Measurements from ENCODE around the gene CHRDL2. TPM values are rescaled to one million over a fixed set of nuclear protein-coding genes. Genes with fewer than 3 reads are reported as not detected.
A peak's percentile ranks its signal among the peaks of the same experiment; 100 is the strongest.

The CHRDL2 gene
- polyA plus RNA-seq, 2 of the 4 experiments (the other 2 are of a cell fraction): 2.3 to 5.8 TPM

DNA sequence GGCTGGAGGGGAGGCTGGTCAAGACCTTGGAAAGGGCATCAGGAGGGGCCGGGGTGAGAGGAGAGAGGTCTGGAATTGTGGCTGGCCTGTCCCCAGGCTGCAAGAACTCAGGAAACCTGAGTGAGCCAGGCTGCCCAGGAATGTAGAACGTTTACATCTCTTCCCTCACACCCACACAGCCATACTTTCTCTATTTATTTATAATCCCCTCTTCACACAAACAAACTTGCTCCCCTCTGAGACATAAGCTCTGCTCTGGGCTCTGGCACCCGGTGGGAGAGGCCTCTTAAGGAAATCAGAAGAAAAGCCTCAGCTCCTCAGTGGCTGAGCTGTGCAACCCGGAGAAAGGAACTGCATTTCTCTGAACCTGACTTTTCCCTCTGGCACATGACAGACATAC lies 5.5 kb downstream of the CHRDL2 start:
- WGBS (ENCODE audit: missing lambda C conversion rate): 64% methylated on average over 4 of the region's 4 CpGs
- Histone ChIP-seq H3K4me3 (no peak overlapping the region), H3K4me1 (peaks cover 12% of the 10 kb centered on the region), H3K4me2 (no peak overlapping the region; the same call in 2 of the 3 replicates), H3K27ac (peak overlapping the region; percentile 44 to 55; a peak in 5 of 6 replicates), H3K9me3 (no peaks in the 10 kb centered on the region)
- DNase-seq (ENCODE audit: low read depth in 1 of 2, low spot score in 1 of 2): no peak
- no peak for FAIRE-seq
- ChIA-PET CTCF (interaction anchor here (1.0 to 11.4 kb wide), 32 partner anchors 10 to 470 kb away, joined by 3 to 241 read pairs (median 8); no protein-coding TSS in a partner anchor), POLR2A (interaction anchor here (0.6 to 1.0 kb wide), 2 partner anchors 23 to 92 kb away, joined by 3 read pairs; no protein-coding TSS in a partner anchor)
- no peak for ATAC-seq
- no peak for TF ChIP-seq NR3C1 (IDR thresholded peaks at IDR 0.05)
- TF ChIP-seq POLR2A (IDR thresholded peaks at IDR 0.05; ENCODE audit: low read length): no peak
- no peak for TF ChIP-seq BHLHE40 (IDR thresholded peaks at IDR 0.05; ENCODE audit: low read depth, low read length)
- no peak for TF ChIP-seq EHMT2 (IDR thresholded peaks at IDR 0.05; ENCODE audit: low read depth)
- no peak for TF ChIP-seq CHD2 (IDR thresholded peaks at IDR 0.05; ENCODE audit: low read length, partially characterized antibody)
- TF ChIP-seq JUN (IDR thresholded peaks at IDR 0.05): no peak
- no peak for TF ChIP-seq ZSCAN20 (CRISPR knock-in tag; IDR thresholded peaks at IDR 0.05)
- no peak for TF ChIP-seq HES2 (IDR thresholded peaks at IDR 0.05)
- TF ChIP-seq, protein P1, sequence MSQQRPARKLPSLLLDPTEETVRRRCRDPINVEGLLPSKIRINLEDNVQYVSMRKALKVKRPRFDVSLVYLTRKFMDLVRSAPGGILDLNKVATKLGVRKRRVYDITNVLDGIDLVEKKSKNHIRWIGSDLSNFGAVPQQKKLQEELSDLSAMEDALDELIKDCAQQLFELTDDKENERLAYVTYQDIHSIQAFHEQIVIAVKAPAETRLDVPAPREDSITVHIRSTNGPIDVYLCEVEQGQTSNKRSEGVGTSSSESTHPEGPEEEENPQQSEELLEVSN (IDR thresholded peaks at IDR 0.05; ENCODE audit: borderline replicate concordance, low read depth): no peak
- no peak for TF ChIP-seq SMC3 (IDR thresholded peaks at IDR 0.05)
- no peak for TF ChIP-seq MAX (IDR thresholded peaks at IDR 0.05)
- TF ChIP-seq, protein P2, sequence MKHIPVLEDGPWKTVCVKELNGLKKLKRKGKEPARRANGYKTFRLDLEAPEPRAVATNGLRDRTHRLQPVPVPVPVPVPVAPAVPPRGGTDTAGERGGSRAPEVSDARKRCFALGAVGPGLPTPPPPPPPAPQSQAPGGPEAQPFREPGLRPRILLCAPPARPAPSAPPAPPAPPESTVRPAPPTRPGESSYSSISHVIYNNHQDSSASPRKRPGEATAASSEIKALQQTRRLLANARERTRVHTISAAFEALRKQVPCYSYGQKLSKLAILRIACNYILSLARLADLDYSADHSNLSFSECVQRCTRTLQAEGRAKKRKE (CRISPR knock-in tag; IDR thresholded peaks at IDR 0.05; ENCODE audit: low read depth): no peak

DNA sequence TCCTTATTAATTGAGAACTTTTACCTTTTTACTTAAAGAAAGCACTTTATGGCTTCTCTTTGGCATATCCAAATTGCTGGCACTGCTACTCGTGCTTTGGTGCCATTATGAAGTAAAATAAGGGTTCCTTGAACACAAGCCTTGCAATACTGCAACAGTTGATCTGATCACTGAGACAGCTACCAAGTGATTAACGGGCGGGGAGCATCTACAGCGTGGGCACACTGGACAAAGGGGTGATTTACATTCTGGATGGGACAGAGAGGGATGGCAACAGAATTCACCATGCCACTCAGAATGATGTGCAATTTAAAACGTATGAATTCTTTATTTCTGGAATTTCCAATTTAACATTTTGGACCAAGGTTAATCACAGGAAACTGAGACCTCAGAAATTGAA lies 7.7 kb downstream of the CHRDL2 start:
- H3K4me1 ChIP-seq: peaks cover 12% of the 10 kb centered on the region
- FAIRE-seq (no peak), DNase-seq (ENCODE audit: low read depth in 1 of 2, low spot score in 1 of 2) (no peak), ATAC-seq (no peak)
- CTCF ChIA-PET: interaction anchor here (1.2 to 11.4 kb wide), 6 partner anchors 16 to 270 kb away, joined by 3 to 241 read pairs (median 72); no protein-coding TSS in a partner anchor
- H3K4me2 ChIP-seq: no peak overlapping the region
- no peak overlapping the region for H3K4me3 ChIP-seq
- TF ChIP-seq HEYL (CRISPR knock-in tag; IDR thresholded peaks at IDR 0.05) (no peak), FOXS1 (CRISPR knock-in tag; IDR thresholded peaks at IDR 0.05) (no peak), HDAC2 (IDR thresholded peaks at IDR 0.05) (no peak), JUN (IDR thresholded peaks at IDR 0.05) (no peak), PHF8 (IDR thresholded peaks at IDR 0.05; ENCODE audit: borderline replicate concordance, low read depth) (no peak), ZSCAN20 (CRISPR knock-in tag; IDR thresholded peaks at IDR 0.05) (no peak), HOXB5 (CRISPR knock-in tag; IDR thresholded peaks at IDR 0.05) (no peak), NR3C1 (IDR thresholded peaks at IDR 0.05) (no peak), HES2 (IDR thresholded peaks at IDR 0.05) (no peak), KDM1A (IDR thresholded peaks at IDR 0.05; ENCODE audit: low read depth) (no peak), TFCP2L1 (CRISPR knock-in tag; IDR thresholded peaks at IDR 0.05) (no peak), SREBF2 (IDR thresholded peaks at IDR 0.05) (no peak), BHLHE40 (IDR thresholded peaks at IDR 0.05; ENCODE audit: low read depth, low read length) (no peak)
- POLR2A ChIA-PET: no interaction called here
- H3K9me3 ChIP-seq: no peaks in the 10 kb centered on the region
- H3K27ac ChIP-seq: no peak overlapping the region
- WGBS (ENCODE audit: missing lambda C conversion rate): 55% methylated on average over 5 of the region's 5 CpGs

- no peak overlapping the region for H3K4me3 ChIP-seq
- CTCF ChIA-PET: interaction anchor here (0.7 to 11.4 kb wide), 6 partner anchors 8 to 110 kb away, joined by 3 to 241 read pairs (median 4); no protein-coding TSS in a partner anchor
- peaks cover 12% of the 10 kb centered on the region for H3K4me1 ChIP-seq
- no peak overlapping the region for H3K4me2 ChIP-seq
- H3K27ac ChIP-seq: peak overlapping the region in 1 of 2 experiments; percentile 62; a peak in 3 of 6 replicates
- no peaks in the 10 kb centered on the region for H3K9me3 ChIP-seq
- DNase-seq (ENCODE audit: low read depth in 1 of 2, low spot score in 1 of 2) (no peak), ATAC-seq (no peak), FAIRE-seq (no peak)
- WGBS (ENCODE audit: missing lambda C conversion rate): 92% methylated on average over 3 of the region's 3 CpGs
- POLR2A ChIA-PET: no interaction called here
- TF ChIP-seq BHLHE40 (IDR thresholded peaks at IDR 0.05; ENCODE audit: low read depth, low read length) (no peak), TFCP2L1 (CRISPR knock-in tag; IDR thresholded peaks at IDR 0.05) (no peak), EP300 (IDR thresholded peaks at IDR 0.05) (no peak), CEBPB (IDR thresholded peaks at IDR 0.05) (no peak), ZNF302 (CRISPR knock-in tag; IDR thresholded peaks at IDR 0.05) (no peak), RARB (CRISPR knock-in tag; IDR thresholded peaks at IDR 0.05) (no peak), HOXB5 (CRISPR knock-in tag; IDR thresholded peaks at IDR 0.05) (no peak), MYC (IDR thresholded peaks at IDR 0.05; ENCODE audit: borderline replicate concordance, low read length) (no peak), CTCF (IDR thresholded peaks at IDR 0.05) (no peak), SREBF2 (IDR thresholded peaks at IDR 0.05) (no peak), RNF2 (IDR thresholded peaks at IDR 0.05; ENCODE audit: borderline replicate concordance, low read depth) (no peak), CHD4 (IDR thresholded peaks at IDR 0.05; ENCODE audit: borderline replicate concordance) (no peak)
- TF ChIP-seq, protein P3, sequence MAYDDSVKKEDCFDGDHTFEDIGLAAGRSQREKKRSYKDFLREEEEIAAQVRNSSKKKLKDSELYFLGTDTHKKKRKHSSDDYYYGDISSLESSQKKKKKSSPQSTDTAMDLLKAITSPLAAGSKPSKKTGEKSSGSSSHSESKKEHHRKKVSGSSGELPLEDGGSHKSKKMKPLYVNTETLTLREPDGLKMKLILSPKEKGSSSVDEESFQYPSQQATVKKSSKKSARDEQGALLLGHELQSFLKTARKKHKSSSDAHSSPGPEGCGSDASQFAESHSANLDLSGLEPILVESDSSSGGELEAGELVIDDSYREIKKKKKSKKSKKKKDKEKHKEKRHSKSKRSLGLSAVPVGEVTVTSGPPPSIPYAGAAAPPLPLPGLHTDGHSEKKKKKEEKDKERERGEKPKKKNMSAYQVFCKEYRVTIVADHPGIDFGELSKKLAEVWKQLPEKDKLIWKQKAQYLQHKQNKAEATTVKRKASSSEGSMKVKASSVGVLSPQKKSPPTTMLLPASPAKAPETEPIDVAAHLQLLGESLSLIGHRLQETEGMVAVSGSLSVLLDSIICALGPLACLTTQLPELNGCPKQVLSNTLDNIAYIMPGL (CRISPR knock-in tag; IDR thresholded peaks at IDR 0.05; ENCODE audit: borderline replicate concordance): no peak
Measured at GRCh38 chr11:74721479-74721835, 9.8 kb downstream of the CHRDL2 start.

All from A549 (cell line).